Measurements from ENCODE around the gene PTPRU.
A peak's percentile ranks its signal among the peaks of the same experiment; 100 is the strongest.
"Not testable (repeated sequence)": the region's sequence is repeated elsewhere in the genome, so short reads cannot be mapped to it uniquely, and the experiment has no call there.

Gene PTPRU

DNA sequence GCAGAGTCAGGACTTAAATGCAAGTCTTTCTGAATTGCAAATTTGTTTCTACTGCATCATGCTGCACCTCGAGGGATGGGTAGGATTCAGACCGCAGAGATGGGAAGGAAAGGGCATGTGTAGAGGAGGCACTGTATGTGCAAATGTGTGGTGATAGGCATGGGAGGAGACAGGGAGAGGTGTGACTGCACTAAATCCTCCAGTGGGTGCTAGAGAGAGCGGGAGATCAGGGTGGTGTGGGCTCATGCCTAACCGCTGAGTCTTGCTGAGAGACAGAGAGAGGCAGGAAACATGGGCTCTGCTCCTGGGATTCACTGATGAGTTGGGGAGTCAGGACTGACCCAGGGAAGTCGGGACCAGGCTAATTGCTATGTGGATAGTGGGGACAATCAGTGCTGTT, 61.1 kb downstream of the PTPRU start:
- DNase-seq, result no peak

GRCh38 chr1:29298246-29298645, 61.9 kb downstream of the PTPRU start:
- DNase-seq, result peak; percentile 17

DNA sequence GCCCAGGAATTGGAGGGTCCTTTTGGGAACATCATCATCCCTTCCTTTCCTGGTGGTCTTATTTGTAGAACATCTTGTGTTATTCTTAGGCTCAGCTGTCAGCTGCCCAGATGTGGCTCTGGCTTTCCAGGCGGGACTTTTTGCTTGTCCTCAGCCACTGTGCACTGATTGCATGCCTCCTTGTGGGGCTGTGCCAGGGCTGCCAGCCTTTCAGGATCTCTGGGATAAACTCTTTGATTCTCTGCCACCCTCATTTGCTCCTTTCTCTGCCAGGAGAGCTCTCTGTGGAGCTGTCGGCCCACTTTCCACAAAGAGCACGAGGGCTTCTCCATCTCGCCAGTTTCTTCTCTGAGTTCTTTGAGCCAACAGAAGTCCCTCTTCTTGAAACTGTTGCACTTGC, 63.1 kb downstream of the PTPRU start:
- DNase-seq, result no peak

- DNase-seq, result not testable (repeated sequence)
Measured at GRCh38 chr1:29301732-29302131, 65.4 kb downstream of the PTPRU start.

DNA sequence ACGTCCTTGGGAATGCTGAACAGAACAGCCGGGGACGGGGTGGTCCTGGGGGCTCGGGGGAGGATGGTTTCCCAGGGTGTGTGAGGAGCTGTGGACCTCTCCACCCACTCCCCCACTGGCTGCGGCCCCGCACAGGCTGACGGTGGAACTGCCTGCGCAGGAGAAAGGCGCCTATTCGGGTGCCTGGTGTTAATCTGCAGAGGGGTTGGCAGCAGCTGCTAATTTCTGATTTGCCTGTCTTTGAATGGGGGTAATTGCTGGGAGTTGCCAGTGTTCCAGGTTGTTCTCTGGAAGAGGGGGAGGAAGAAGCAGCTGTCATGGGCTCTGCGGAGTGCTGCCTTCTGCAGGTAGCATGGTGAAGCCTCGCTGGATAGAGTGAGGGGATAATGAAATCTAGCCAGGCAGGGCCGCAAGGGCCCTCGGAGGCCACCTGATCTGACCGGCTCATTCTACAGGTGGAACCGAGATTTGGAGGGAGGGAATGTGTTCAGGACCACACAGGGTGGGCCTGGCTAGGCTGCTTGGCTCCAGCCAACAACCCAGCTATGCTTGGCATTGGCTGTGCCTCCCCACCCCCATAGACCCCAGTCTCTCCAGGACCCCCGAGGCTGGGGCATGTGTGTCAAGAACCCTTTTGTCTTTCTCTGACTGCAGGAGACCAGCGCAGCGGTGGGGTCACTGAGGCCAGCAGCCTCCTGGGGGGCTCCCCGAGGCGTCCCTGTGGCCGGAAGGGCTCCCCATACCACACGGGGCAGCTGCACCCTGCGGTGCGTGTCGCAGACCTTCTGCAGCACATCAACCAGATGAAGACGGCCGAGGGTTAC, 67.1 kb downstream of the PTPRU start:
- no peak for DNase-seq

DNA sequence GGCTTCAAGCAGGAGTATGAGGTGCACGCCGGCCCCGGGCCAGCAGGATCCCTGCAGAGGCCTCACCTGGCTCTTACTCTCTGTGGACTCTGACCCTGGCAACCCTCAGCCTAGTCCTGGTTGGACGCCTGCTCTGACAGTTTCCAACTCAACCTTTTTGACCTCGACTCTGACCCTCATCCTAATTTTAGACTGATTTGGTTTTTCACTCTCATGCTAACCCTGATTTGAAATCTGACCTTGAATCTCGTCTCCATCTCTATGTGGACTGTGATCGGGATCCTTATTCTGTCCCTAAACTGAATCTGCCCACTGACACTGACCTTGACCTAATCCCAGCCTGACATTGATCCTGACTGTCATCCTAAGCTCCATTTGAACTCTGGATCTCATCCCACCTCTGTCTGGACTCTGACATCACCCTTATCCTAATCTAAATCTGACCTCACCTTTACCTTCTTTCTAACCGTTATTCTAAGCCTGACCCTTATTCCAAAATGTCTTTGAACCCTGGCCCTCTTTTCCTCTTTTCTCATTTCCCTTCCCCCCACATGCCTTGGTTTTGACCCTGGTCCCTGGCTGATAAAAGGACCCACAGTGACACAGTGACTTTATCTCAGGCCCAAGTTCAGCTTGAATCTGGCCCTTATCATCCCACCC, 67.8 kb downstream of the PTPRU start:
- DNase-seq, result no peak

GRCh38 chr1:29305943-29306342, 69.6 kb downstream of the PTPRU start:
- no peak for DNase-seq

DNA sequence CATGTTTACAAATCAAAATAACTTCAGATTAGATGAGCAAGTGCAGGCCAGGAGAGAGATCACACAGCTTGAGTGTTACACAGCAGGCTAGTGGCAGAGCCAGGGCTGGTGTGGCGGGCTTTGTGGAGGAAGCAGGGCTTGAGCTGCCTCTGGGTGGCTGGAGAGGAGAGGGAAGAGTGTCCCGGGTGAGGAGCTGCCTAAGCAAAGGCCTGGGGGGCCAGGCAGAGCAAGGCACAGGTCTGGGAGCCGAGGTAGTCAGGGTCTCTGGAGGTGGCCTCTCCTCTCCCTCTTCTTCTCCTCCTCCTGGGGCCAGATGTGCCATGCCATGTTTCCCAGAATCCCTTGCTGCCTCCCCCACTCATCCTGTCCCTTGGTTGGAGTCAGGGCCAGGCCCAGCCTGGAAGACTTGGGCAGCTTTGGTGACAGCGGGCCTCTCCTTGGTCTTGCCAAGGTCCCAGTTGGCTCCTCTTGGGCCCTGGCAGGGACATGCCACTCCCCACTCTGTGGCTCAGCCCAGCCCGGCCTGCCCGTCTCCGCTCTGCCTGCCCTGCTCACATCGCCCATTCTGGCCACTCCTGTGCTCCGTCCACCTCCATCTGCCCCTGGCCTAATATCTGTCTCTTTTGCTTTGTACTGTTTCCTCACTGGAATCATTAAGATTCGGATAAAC, 70.3 kb downstream of the PTPRU start:
- DNase-seq, result no peak

DNA sequence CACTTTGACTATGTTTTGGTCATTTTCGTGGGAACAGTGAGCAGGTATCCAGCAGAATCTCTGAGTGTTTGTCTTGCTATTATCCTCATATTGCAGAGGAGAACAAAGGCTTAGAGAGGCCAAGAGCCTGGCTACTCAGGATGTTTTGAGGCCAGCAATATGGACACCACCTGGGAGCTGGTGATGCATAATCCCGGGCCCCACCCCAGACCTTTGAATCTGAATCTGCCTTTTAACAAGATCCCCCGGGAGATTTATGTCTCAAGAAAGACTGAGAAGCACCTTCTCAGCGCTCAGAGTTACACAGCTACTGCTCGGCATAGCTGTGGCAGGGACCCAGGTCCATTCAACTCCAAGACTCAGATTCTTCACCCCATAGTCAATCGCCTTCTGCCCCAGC, 72.8 kb downstream of the PTPRU start:
- DNase-seq, result no peak

GRCh38 chr1:29309621-29310020, 73.3 kb downstream of the PTPRU start:
- DNase-seq, result no peak

- no peak for DNase-seq
Measured at GRCh38 chr1:29310616-29311180, 74.4 kb downstream of the PTPRU start.

GRCh38 chr1:29311352-29312030, 75.2 kb downstream of the PTPRU start:
- no peak for DNase-seq

GRCh38 chr1:29312469-29313461, 76.4 kb downstream of the PTPRU start:
- no peak for DNase-seq

GRCh38 chr1:29314685-29315084, 78.4 kb downstream of the PTPRU start:
- DNase-seq, result not testable (repeated sequence)

DNA sequence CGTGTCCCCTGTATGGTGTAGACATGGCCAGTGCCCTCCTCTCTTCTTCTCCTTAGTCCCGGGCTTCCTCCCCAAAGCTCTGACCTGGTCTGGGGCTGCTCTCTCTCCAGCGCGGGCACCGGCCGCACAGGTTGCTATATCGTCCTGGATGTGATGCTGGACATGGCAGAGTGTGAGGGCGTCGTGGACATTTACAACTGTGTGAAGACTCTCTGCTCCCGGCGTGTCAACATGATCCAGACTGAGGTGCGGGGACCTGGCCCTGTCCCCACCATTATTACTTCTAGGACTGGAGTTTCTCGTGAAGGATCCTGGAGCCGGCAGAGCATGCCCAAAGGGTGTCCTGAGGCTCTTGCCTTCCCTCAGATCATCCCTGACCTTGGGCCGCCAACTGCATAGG, 78.9 kb downstream of the PTPRU start:
- DNase-seq, result no peak

DNA sequence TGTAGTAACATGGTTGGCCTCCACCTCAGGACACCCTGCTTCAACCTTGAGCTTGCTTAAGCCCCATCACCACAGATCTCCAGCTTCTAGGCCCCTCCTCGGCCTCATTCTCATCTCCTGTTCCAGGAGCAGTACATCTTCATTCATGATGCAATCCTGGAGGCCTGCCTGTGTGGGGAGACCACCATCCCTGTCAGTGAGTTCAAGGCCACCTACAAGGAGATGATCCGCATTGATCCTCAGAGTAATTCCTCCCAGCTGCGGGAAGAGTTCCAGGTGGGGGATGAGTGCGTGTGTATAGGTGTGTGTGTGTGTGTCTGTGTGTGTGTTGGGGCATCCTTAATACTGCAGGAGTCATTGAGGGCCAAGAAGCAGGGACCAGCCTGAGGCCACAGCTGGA, 79.6 kb downstream of the PTPRU start:
- no peak for DNase-seq

- no peak for DNase-seq
Measured at GRCh38 chr1:29317063-29317915, 81.0 kb downstream of the PTPRU start.

- DNase-seq, result no peak
Measured at GRCh38 chr1:29317916-29318530, 81.7 kb downstream of the PTPRU start.

- DNase-seq, result no peak
Measured at GRCh38 chr1:29318724-29319123, 82.4 kb downstream of the PTPRU start.

Data from MV-4-11 (cell line).